Erythroblast (primary cell): ENCODE data around the gene MYL12B.

Experiments
- GATA1 ChIP-seq: IDR thresholded peaks from 2 replicates; pipeline ENCODE4 v1.6.1; 2011; ENCODE audit warnings: low read depth, mild to moderate bottlenecking, control low read depth, low read length, moderate library complexity
- POLR2A ChIP-seq: IDR thresholded peaks from 2 replicates; pipeline ENCODE4 v1.6.1; 2011; ENCODE audit warnings: mild to moderate bottlenecking, low read length

DNA sequence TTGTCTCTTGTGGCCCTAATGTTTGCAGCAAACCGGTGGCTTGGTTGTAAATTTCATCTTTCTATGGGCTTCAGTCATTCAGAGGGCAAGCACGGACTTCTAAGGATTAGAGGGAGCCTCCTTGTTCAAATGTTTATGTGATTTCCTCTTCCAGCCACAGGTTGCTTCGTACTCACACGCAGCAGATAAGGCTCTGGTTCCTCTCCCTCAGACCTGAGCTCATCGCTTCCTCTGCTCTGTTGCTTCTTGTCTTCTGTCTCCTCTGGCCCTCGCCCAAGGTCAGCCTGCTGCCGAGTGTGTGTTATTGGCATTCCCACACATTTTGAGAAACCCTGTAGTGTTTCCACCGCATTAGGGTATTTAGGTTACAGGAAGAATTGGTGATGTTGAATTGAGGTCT lies 44.0 kb downstream of the MYL12B start:
- TF ChIP-seq POLR2A: no peak
- no peak for TF ChIP-seq GATA1
